GM12873 (cell line): ENCODE data around the gene LRG1.

Source experiments
- CTCF ChIP-seq: IDR thresholded peaks from 2 replicates; pipeline ENCODE4 v1.5.1; 2012; ENCODE audit warnings: low read depth, mild to moderate bottlenecking, moderate library complexity, low read length, control low read depth; ENCODE audit not compliant: insufficient read depth; ENCODE audit errors: missing control alignments

LRG1 gene

GRCh38 chr19:4536798-4537197 lies 3.0 kb downstream of the LRG1 start:
- TF ChIP-seq CTCF, result no peak

DNA sequence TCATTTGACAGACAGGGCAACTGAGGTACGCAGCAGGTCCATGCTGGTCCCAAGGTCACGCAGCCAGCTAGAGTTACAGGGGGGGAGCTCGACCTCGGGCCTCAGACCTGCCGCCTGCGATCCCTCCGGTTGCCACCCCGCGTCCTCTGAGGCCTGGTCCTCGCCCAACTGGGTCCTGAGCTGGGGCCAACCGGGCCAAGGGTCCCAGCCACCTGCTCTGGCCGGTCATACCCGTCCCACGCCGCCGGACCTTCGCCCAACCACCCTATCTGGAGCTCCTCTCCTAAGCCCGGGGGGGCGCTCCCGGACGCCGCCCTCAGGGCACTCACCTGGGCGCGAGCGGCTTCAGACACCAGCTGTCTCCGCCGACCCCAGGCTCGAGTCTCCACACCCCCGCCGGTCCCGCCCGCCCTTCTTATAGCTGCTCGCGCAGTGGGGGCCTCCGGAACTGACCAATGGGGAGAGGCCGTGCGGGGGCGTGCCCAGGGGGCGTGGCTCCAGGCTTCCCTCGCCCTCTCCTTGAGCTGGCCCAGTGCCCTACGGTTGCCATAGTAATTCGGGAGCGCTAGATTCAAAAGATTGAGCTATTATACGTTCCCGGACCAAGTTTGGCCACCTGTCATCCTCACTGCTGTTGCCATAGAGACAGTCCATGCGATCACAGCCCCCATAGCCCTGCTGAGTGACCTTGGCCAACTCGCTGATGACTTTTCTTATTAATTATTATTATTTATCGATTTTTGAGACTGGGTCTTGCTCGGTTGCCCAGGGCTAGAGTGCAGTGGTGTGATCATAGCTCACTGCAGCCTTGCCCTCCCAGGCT lies 4.8 kb downstream of the LRG1 start, which contains the start of gene PLIN5:
Gene PLIN5 (minus strand): TSS at position 389 of the 823 bp plus-strand sequence. CDS start 1,150 bp downstream, outside the sequence.
- no peak for TF ChIP-seq CTCF

- no peak for TF ChIP-seq CTCF
Measured at GRCh38 chr19:4533835-4534424, 5.9 kb downstream of the LRG1 start.

- no peak for TF ChIP-seq CTCF
Measured at GRCh38 chr19:4533334-4533733, 6.5 kb downstream of the LRG1 start.

DNA sequence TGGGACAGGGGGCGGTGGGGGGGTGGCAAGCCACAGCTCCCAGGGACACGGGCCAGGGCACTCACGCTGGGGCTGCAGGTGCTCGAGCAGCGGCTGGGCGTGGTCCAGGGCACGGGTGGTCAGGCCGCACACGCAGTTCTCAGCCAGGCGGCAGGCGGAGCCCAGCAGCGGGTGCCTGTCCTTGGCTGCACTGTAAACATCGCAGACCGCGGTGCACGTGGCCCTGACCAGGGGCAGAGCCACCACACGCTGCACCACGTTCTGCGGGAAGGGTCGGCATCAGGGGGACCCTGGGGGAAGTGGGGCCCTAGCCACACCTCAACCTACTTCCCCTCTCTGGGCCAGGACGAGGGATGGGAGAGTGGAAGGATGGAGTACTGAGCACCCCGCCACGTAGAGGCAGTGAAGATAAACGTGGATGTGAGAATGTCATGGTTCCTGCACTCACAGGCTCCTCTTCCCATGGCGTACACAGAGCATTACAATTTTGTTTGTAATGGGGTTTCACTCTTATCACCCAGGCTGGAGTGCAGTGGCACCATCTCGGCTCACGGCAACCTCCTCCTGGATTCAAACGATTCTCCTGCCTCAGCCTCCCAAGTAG lies 8.2 kb downstream of the LRG1 start:
- TF ChIP-seq CTCF, result no peak

GRCh38 chr19:4529924-4530522 lies 9.8 kb downstream of the LRG1 start:
- no peak for TF ChIP-seq CTCF

- TF ChIP-seq CTCF, result no peak
Measured at GRCh38 chr19:4528843-4529242, 11.0 kb downstream of the LRG1 start.
